NCI-H2171 treated with DMSO at 0.1 percent for 48 hours (cell line): ENCODE data around the gene AUTS2.
A peak's percentile ranks its signal among the peaks of the same experiment; 100 is the strongest.

Experiments used
- DNase-seq: peaks from one replicate; lab custom pipeline; 2025; lab: John Stamatoyannopoulos, UW

Gene AUTS2

DNA sequence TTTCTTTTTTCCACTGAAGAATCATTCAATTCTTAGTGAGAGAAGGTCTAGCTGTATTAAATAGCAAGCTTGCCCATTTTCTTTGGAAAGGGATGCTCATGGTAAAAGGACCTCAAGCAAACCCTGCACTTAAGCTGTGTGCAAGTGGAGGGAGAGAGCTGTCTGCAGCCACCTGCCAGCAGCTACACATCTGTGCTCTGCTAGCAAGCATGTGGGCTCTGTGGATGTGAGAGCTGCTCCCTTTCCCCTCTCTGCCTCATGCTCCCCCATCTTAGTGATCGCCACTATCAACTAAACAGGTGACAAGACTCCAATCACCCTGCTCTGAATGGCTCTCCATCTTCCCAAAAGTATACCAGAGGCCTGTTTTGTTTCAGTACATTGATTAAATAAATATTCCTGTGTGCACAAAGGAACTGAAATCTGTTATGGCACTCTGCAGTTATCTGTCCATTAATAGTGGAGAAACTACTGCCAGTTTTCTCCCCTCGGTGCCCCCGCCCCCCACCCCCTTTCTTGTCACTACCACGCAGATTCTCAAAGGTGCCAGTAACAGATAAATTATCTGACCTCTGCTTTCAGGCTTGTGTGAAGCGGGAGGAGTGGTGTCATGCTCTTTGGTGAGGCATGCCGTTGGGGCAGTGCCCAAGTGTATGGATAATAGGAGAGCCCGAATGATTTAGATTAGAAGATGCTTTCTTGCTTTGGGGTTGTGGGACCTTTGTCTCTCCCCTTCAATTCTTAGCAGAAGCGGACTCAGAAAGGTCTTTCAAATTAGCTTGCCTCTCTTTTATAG lies 26.4 kb downstream of the AUTS2 start:
- peak; percentile 87 for DNase-seq

GRCh38 chr7:69625238-69625637 lies 27.0 kb downstream of the AUTS2 start:
- DNase-seq, result no peak

DNA sequence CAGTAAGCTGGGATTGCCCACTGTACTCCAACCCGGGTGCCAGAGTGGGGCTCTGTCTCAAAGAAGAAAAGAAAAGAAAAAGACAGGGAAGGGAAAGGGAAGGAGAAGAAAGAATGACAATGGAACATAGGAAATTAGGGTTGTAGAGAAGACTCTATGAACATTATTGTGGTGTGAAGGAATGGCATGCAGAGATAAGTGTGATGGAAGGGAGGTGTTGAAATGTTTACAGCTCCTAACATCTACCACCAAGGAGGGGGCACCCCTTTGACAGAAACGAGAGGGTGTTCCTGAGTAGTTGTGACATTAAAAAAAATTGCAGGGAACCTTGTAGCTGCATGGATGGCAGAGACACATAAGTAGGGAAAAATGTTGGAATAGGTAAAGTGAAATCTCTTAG lies 27.5 kb downstream of the AUTS2 start:
- DNase-seq, result no peak

DNA sequence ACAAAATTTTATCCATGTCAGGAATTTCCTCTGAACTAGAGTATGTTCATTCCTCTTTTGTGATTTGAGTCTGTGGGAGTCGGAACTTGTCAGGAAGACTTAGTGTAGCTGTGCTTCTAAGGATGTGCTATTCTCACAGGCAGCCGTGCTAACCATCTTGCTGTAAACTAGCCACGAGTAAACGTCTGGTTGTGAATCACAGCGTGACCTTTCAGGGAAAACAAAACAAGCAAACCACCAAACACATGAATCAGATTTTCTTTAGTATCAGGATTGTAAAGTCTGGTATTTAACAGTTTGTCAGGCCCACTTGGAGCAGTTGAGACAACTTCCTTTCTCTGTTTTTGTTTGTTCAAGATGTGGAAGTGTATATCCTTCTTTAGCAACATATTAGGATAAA lies 32.0 kb downstream of the AUTS2 start:
- no peak for DNase-seq

DNA sequence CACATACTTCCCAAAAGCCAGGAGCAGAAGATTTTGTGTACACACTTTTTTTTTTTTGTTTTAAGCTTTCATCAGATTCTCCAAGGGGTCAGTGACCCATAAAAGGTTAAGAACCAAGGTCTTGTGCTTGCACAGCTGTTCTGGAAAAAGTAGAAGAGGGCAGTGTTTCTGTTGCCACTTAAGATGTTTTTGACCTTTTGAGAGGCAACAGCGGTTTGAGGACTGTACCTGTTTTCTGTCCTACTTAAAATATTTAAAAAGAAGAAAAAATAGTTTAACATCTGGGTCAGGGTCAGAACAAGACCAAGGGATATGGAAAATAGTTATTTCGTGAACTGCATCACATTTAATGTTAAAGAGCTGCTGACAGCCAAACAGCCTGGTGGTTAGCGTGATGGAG lies 32.9 kb downstream of the AUTS2 start:
- no peak for DNase-seq

- no peak for DNase-seq
Measured at GRCh38 chr7:69632280-69632679, 34.0 kb downstream of the AUTS2 start.

- DNase-seq, result peak; percentile 50
Measured at GRCh38 chr7:69633122-69633831, 35.0 kb downstream of the AUTS2 start.

DNA sequence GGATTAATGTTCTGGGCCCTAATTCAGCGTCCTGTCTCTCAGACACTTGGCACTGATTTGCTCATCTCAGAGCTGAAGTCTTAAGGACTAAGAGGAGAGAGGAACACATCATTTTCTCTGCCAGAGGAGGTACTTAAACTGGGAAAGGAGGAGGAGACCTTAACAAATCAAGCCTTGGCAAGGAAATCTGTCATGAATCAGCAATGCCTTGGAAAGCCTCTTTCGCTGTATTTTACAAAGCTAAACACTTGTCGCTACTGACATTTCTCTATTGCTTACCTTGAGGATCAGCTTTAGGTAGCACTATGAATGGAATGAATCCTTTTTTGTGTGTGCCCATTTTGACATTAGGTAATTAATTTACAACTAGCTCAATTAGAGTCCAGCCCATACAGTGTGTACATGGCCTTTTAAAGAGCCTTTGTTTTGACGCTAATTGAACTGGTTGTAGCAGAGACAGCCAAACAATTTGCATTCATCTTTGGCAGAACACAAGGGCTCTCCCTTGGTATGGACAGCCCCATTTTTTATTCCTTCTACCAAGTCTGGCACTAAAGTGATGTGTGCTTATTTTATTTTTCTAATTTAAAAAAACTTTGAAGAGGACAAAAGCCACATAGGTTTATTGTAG lies 37.4 kb downstream of the AUTS2 start:
- no peak for DNase-seq

DNA sequence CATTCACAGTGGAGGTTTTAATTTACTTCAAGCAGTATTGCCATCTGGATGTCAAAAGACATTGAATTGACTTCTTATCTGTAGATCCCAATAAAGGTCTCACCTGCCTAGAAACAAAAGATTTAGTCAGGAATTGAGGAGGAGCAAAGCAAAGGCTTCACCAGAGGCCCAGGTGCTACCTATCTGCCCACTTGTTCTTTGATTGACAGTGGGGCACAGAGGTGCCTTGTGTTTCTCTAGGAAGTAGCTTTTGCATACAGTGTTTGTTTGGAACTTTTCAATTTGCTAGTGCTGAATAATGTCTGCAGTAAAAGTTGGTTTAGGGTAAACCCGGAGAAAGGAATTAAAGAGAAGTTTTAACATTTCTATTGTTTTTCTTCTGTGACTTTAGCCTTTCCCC lies 40.4 kb downstream of the AUTS2 start:
- no peak for DNase-seq

- no peak for DNase-seq
Measured at GRCh38 chr7:69640216-69640615, 41.9 kb downstream of the AUTS2 start.

DNA sequence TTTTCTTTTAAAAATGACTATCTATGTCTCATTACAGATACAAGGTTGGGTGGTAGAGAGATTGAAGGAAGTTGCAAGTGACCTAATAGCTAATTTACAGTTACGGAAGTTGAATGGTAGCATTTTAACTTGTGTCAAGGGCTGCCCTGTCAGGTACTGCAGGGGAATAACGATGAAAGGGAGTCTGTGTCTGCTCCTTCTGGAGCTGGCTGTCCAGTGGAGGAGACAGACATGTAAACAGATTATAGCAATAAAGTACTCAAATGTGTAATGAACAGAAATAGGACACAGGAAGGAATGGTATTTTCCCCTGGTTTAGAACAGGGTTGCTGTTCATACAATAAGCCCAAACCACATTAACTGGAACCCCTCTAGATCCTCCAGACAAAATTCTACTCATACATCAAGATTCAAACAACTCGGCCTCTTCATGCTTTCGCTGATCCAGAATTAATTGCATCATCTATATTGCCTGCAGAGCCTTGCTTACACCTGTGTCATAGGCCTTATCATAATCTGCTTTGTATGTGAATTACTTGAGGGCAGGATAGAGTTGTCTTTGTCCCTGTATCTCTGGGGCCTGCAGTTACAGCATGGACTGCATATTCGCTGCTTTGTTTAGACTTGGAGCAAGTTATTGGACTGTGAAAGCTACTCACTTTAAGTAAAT lies 42.8 kb downstream of the AUTS2 start:
- DNase-seq, result no peak

GRCh38 chr7:69643265-69643664 lies 45.0 kb downstream of the AUTS2 start:
- no peak for DNase-seq

GRCh38 chr7:69643708-69644445 lies 45.6 kb downstream of the AUTS2 start:
- no peak for DNase-seq

GRCh38 chr7:69645683-69646082 lies 47.4 kb downstream of the AUTS2 start:
- no peak for DNase-seq

DNA sequence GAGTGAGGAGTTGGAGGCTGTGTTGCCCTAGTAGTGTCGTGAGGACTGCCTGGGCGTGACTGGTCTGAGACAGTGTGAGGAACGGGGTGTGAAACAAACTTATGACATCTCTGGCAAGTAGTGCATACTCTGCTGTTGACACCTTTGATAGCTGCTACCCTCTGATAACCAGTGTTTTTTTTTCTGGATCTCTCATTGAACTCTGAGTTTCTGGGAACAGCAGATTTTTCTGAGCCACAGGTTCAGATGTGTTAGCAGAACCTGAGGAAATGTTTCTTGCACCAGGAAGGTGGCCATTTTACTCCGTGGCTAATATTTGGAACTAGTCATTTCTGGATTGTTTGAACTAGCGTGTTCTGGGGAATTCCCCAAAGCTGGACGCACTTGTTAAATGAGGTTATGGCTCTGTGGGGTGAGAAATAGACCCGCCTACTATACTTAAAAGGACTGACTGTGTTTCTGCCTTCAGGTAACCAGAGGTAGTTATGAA lies 52.9 kb downstream of the AUTS2 start:
- DNase-seq, result no peak

GRCh38 chr7:69652947-69653701 lies 54.8 kb downstream of the AUTS2 start:
- no peak for DNase-seq

DNA sequence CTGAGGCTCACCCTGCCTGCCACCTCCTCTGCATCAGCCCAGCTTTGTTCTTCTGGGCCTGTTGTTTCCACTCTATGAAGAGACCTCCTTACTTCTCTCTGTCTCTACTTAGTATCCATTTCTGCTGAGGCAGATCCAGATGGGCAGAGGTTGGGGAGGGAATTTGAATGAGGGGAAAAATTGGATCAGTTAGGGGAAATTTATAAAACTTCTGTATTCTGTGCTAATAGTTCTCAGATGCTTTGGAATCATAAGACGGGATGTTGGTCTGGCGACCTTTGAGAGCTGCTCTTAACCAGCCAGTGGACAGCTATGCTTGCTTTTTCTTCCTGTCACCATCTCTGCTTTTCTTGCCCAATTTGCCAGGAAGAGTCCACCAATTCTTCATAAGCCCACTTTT lies 55.5 kb downstream of the AUTS2 start:
- no peak for DNase-seq

DNA sequence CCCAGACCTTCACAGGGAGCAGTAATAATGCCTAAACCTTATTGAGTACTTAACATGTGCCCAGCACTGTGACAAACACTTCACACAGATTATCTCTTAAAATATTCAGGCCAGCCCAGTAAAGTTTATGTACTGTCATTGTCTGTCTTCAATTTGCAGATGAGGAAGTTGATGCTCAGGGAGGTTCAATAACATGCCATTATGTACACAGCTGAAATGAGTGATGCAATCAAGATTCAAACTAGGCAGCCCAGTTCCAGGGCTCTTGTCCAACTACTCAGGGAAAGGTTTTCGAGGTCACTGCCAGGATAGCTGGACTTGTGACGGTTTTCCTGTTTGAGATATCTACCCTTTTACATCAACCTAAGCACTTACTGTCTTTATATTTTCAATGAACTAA lies 56.1 kb downstream of the AUTS2 start:
- no peak for DNase-seq

GRCh38 chr7:69654849-69655707 lies 56.8 kb downstream of the AUTS2 start:
- DNase-seq, result peak; percentile 38

DNA sequence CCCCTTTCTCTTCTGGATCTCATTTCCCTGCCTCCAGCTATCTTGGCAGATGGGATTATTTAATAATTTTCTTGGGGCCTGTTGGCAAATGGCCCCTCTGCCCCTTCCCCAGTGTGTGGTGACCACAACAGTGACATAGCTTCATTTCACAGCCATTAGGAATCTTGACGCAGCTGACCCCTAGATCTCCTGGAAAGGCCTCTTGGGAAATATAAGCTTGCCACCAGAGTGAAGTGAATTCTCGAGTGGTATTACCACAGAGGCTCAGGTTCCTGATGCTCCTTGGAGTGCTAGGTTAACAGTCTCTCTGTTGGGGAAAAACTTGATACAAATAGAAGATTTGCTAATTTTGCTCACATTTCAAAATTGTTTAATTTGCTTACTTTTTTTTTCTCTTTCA lies 57.8 kb downstream of the AUTS2 start:
- no peak for DNase-seq
